T-helper 9 cell (primary cell): Measurements from ENCODE around the gene KCNMA1.
"Not testable (repeated sequence)": the region's sequence is repeated elsewhere in the genome, so short reads cannot be mapped to it uniquely, and the experiment has no call there.

Experiments used
- DNase-seq: peaks from one replicate; pipeline ENCODE4 v3.0.0-alpha.2; 2020

The KCNMA1 gene

GRCh38 chr10:77603534-77603927, 34.1 kb downstream of the KCNMA1 start:
- DNase-seq, result no peak

DNA sequence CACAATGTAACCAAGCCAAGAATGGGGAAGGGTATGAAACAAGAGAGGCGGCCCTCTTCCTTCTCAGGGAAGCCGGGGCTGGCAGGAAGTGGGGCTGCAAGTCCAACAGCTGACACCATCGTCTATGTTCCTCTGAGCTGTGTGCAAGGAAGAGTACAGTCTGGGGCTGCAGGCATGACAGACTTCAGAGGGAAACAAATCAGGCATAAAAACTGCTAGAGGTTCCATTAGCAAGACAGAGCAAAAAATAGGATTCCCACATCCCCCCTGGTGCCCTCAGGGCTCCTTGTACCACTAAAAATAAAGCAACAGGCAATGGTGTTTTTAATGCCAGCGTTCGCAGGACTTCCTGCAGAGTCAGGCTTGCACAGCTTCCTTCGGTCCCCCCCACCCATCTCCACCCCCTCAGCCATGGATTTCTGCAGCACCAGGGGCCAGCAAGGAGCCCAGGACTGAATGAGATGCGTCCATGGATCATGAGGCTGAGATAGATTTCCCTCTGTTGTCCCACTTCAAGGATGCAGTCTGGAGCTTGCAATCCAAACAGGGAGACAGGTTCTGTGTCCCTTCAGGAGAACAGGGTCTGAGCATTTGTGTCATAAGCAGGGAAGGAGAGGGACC, 34.6 kb downstream of the KCNMA1 start:
- no peak for DNase-seq

- no peak for DNase-seq
These were observed 35.2 kb downstream of the KCNMA1 start for GRCh38 chr10:77602231-77602912.

GRCh38 chr10:77601488-77601887, 36.1 kb downstream of the KCNMA1 start:
- no peak for DNase-seq

DNA sequence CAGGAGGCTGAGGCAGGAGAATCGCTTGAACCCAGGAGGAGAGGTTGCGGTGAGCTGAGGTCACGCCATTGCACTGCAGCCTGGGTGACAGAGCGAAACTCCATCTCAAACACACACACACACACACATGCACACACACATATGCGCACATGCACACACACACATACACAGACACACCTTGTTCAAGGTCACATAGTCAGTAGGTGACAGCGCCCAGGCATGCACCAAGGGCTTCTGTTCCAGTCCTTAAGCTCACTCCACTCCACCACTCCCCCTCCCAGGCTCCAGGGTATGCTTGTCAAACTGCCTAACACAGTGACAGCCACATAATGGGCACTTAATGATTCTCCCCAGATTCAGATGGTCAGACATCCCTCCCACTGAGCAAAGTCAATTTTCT, 37.0 kb downstream of the KCNMA1 start:
- DNase-seq, result no peak

DNA sequence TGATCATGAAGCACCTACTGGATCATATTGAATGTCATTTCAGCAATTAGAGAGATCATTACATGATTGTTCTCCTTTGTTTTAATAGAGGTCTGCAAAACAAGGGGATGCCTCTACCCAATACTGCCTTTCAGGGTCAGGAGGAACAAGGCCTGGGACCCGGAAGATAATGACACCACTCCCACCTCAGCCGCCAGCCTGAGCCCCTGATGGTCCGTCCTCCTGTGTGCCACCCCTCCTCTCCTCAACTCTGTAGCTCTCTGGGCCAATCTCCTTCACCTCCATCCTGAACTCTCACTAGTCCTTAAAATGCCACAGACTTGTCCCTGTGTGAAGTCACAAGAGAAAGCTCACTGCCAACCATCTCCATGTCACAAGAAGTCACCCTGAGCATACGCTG, 38.0 kb downstream of the KCNMA1 start:
- DNase-seq, result no peak

- no peak for DNase-seq
These were observed 39.0 kb downstream of the KCNMA1 start for GRCh38 chr10:77598606-77599005.

- no peak for DNase-seq
These were observed 40.0 kb downstream of the KCNMA1 start for GRCh38 chr10:77597560-77597959.

GRCh38 chr10:77594471-77594783, 43.2 kb downstream of the KCNMA1 start:
- DNase-seq, result no peak

GRCh38 chr10:77593771-77594470, 43.7 kb downstream of the KCNMA1 start:
- no peak for DNase-seq

- no peak for DNase-seq
These were observed 44.5 kb downstream of the KCNMA1 start for GRCh38 chr10:77592946-77593636.

- DNase-seq, result no peak
These were observed 45.1 kb downstream of the KCNMA1 start for GRCh38 chr10:77592510-77592909.

DNA sequence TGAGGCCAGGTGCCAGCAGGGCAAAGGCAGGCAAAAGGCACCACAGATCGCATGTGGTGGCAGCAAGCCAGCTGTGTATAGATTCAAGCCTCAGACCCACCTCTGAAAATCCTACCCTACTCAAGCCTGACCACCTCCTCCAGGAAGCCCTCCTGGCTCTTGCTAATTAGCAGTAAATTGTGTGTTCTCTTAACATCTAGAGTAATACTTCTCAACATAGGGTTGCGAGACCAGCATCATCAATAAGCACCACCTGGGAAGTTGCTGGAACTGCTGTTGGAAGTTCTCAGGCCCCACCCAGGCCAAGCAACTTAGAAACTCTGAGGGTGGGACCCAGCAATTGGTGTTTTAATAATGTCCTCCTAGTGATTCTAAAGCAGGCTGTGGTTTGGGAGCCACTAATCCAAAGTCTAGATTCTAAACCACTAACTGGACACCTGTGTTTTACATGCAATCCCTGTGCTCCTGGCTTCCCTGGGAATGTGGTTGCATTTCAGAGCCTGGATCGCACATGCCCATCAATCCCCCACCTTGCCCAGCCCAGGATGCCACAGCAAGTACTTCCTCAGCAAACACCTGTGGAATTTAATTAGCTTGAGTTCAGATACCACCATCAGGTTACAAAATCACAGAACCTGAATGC, 46.2 kb downstream of the KCNMA1 start:
- no peak for DNase-seq

- DNase-seq, result no peak
These were observed 47.0 kb downstream of the KCNMA1 start for GRCh38 chr10:77590344-77591237.

DNA sequence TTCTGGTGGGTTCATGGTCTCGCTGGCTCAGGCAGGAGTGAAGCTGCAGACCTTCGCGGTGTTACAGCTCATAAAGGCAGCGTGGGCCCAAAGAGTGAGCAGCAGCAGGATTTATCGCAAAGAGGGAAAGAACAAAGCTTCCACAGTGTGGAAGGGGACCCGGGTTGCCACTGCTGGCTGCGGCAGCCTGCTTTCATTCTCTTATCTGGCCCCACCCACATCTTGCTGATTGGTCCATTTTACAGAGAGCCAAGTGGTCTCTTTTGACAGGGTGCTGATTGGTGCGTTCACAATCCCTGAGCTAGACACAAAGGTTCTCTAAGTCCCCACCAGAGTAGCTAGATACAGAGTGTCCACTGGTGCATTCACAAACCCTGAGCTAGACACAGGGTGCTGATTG, 47.9 kb downstream of the KCNMA1 start:
- DNase-seq, result not testable (repeated sequence)

DNA sequence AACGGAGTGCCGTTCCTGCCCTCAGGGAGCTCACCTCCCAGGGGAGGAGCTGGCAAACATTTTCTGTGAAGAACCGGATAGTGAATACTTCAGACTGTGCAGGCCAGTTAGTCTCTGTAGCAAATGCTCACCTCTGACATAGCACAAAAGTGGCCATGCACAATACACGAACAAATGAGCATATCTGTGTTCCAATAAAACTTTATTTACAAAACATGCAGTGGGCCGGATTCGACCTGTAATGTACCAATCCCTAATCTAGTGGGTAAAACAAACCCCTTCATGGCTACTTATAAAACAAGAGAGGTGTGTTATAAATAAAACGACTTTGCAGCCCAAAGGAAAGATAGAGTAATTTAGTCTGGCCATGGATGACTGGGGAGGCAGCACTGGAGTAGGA, 48.7 kb downstream of the KCNMA1 start:
- no peak for DNase-seq

DNA sequence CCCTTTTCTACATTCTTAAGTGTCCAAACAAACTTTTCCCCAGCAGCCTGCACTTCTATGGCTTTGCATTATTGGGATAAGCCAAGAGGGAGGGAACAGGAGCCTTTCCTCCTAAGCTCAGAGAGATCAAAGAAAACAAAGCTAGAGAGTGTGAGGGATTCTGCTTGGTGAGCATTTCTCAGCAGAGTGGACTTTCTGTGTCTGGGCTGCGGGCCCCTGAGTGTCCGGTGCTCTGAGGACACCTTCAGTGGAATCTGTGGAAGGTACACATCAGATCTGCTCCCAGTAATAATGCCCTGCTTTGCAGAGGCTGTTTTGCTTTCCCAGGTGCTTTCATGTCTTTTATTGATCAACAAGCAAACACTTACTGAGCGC, 50.2 kb downstream of the KCNMA1 start:
- DNase-seq, result no peak

DNA sequence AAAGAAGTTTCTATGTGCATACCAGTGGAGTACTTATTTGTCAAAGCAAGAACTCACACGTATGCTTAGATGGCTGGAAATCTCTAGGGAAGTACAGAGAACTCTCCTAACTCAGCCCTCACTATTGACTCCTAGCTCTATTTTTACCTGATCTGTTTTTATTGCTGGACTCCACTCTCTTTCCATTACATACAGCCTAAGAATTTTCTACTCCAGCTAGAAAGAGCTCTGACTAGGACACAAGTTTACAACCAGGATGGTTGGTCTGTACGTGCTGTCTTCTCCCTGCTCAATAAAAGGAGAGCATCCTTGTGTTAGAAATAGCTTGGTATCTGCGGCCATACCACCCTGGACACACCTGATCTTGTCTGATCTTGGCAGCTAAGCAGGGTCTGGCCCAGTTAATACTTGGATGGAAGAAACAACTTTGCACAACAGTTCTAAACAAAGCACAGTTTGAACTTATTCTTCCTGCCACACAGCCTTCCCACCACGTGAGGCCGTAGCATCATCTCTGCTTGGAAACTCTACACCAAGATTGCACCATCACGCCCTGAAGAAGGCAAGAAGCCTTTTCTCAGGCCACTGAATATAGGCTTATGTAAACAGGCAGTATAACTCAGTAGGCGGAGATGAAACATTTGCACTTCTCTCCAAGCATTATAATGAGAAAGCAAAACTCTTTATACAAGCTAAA, 50.7 kb downstream of the KCNMA1 start:
- no peak for DNase-seq

GRCh38 chr10:77584938-77585337, 52.7 kb downstream of the KCNMA1 start:
- DNase-seq, result no peak

GRCh38 chr10:77583527-77583926, 54.1 kb downstream of the KCNMA1 start:
- no peak for DNase-seq

DNA sequence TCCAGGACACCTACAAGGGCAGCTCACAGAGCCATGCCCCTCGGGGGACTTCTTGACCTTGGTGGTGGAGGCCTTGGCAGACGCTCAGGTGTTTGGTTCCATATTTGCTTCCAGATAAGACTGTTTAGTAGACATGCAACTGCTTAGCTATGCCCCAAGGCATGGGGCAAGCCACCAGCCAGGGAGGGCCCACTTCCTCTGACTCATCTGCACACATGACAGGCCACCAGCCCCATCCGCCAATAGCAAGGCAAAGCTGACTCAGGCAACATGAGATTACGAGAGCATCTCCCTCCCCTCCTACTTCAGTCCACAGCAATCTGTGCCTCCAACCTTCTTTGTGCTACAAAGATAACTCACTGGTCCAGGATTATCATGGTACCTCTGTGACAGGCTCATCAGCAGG, 54.9 kb downstream of the KCNMA1 start:
- DNase-seq, result no peak

DNA sequence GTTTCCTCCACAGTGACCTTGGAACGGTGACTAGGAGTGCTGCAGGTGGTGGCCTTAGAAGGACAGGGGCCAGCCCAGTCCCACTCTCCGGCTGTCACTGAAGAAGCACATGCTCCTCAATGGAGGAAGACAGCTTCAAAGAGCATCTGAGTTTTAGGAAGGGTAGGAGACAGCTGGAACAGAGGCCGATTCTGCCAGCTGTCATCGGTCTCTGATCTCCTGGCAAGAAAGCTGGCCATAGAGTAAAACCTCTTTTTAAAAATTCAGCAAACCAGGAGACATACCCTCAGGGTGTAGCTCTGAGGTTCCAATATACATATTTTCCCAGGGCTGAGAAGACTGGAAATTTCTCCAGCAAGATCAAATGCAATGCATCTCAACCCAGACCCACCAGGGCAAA, 55.9 kb downstream of the KCNMA1 start:
- no peak for DNase-seq
